Brain microvascular endothelial cell (primary cell): ENCODE results near the gene CAMTA1.

ENCODE experiments used
- DNase-seq: peaks from one replicate; pipeline ENCODE4 v3.0.0-alpha.2; 2020
- H3K27ac ChIP-seq: fragments of 250-450 bp; sonication (Bioruptor Pico); 2 replicates; pipeline ENCODE4 v1.5.1; 2020; ENCODE audit warnings: mild to moderate bottlenecking, moderate library complexity
- H3K27me3 ChIP-seq: fragments of 250-450 bp; sonication (Bioruptor Pico); replicated peaks from 2 replicates; pipeline ENCODE4 v1.5.1; 2020; ENCODE audit warnings: mild to moderate bottlenecking
- H3K36me3 ChIP-seq: fragments of 250-450 bp; sonication (Bioruptor Pico); replicated peaks from 2 replicates; pipeline ENCODE4 v1.5.1; 2020; ENCODE audit warnings: mild to moderate bottlenecking
- H3K4me3 ChIP-seq: 2 replicates; pipeline ENCODE4 v1.5.1; 2011; ENCODE audit warnings: low read depth, mild to moderate bottlenecking, control low read depth, low read length, moderate library complexity
- in situ Hi-C: cut with HindIII; loops from 2 replicates; pipeline ENCODE4 v1.10.0; 2017; ENCODE audit warnings: low sequenced_read_pairs, low pct_ligation_motif_present
- TF ChIP-seq, protein P1 (sequence below): IDR thresholded peaks from 2 replicates; pipeline ENCODE4 v1.5.1; 2011; ENCODE audit warnings: low read depth, mild to moderate bottlenecking, moderate library complexity, low read length, control low read depth, inconsistent platforms; ENCODE audit errors: missing control alignments

CAMTA1 gene

DNA sequence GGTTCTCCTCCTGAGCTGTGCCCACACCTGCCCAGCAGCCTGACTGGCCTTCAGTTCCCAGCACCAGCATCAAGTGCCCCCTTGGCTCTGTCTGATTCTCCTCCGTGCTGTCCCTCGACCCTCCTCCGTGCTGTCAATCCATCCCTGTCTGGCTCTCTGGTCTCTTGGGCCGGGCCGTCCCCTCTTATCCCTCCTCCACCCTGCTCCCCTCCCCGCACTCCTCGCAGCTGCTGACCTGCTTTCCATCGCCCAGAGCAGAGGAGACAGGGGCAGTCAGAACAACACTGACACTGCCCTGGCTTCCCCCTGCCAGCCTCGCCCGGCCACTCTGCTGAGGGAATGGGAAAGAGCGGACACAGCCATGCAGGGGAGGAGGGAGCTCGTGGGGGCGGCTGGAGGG, 267.4 kb downstream of the CAMTA1 start:
- DNase-seq: no peak
- H3K36me3 ChIP-seq: no peaks in the 10 kb centered on the region
- TF ChIP-seq, protein P1, sequence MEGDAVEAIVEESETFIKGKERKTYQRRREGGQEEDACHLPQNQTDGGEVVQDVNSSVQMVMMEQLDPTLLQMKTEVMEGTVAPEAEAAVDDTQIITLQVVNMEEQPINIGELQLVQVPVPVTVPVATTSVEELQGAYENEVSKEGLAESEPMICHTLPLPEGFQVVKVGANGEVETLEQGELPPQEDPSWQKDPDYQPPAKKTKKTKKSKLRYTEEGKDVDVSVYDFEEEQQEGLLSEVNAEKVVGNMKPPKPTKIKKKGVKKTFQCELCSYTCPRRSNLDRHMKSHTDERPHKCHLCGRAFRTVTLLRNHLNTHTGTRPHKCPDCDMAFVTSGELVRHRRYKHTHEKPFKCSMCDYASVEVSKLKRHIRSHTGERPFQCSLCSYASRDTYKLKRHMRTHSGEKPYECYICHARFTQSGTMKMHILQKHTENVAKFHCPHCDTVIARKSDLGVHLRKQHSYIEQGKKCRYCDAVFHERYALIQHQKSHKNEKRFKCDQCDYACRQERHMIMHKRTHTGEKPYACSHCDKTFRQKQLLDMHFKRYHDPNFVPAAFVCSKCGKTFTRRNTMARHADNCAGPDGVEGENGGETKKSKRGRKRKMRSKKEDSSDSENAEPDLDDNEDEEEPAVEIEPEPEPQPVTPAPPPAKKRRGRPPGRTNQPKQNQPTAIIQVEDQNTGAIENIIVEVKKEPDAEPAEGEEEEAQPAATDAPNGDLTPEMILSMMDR: no peak
- H3K4me3 ChIP-seq: no peak overlapping the region
- H3K27me3 ChIP-seq: no peaks in the 10 kb centered on the region
- no peak overlapping the region for H3K27ac ChIP-seq
- in situ Hi-C loops: no loop called here

DNA sequence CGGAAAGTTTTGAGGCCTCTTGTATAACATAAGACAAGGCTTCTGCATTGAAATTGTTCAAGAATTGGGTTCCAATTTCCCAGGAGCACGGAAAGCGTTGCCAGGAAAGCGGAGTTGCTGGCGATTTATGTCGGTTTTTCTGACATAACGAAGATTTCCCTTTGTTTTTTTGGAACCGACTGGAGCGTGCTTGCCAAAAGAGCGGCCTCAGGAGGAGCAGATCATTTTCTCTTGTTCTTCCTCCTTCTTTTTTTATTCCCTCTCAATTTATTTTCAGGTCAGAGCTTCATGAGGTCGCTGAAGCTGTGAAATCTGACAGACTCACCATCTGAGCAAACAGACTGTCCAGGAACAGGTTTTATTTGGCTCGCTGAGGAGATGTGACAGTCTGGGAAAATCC, 275.5 kb downstream of the CAMTA1 start:
- Histone ChIP-seq H3K27me3 (no peaks in the 10 kb centered on the region), H3K4me3 (no peak overlapping the region), H3K36me3 (no peaks in the 10 kb centered on the region), H3K27ac (no peak overlapping the region)
- TF ChIP-seq, protein P1: no peak
- in situ Hi-C loops: no loop called here
- no peak for DNase-seq

DNA sequence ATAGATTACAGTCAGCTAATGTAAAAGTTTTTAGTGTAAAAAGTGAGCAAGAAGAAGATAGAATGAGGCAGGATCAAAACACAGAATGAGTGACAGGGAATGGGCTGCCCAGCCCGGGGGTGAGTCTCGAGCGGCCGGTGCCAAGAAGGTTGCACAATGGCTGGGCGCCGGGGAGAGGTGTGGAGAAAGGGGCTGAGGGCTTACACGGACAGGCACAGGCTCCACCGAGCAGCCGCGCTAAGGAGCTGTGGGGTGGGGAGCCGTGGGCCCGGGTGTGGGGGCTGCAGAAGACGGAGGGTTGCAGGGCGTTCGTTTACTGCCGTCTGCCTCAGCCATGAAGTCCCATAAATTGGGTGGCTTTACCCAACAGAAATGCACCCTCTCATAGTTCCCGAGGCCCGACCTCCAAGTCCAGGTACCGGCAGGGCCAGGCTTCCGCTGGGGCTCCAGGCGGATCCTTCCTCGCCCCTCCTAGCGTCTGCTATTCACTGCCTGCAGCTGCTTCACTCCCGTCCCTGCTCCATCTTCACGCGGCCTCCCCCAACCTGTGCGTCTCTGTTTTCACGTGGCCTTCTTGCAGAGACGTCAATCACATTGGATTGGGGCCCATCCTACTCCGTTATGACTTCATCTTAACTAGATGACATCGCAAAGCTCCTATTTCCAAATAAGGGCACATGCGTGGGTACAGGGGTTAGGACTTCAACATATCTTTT, 277.2 kb downstream of the CAMTA1 start:
- no peak for DNase-seq
- no peaks in the 10 kb centered on the region for H3K36me3 ChIP-seq
- no peak overlapping the region for H3K27ac ChIP-seq
- no peaks in the 10 kb centered on the region for H3K27me3 ChIP-seq
- H3K4me3 ChIP-seq: no peak overlapping the region
- in situ Hi-C loops: no loop called here
- TF ChIP-seq, protein P1: no peak

DNA sequence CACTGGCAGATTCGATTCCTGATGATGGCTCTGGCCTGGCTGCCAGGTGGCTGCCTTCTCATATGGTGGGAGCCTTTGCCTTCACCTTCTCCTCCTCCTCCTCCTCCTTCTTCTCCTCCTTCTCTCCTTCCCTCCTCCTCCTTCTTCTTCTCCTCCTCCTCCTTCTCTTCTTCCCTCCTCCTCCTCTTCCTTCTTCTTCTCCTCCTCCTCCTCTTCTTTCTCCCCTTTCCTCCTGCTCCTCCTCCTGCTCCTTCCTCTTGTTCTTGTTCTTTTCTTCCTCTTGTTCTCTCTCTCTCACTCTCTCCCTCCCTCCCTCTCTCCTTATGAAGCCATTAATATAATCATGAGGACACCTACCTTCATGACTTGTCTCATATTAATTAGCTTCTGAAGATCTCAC, 278.7 kb downstream of the CAMTA1 start:
- Histone ChIP-seq H3K27me3 (no peaks in the 10 kb centered on the region), H3K4me3 (no peak overlapping the region), H3K27ac (no peak overlapping the region), H3K36me3 (no peaks in the 10 kb centered on the region)
- in situ Hi-C loops: no loop called here
- TF ChIP-seq, protein P1: no peak
- DNase-seq: no peak

DNA sequence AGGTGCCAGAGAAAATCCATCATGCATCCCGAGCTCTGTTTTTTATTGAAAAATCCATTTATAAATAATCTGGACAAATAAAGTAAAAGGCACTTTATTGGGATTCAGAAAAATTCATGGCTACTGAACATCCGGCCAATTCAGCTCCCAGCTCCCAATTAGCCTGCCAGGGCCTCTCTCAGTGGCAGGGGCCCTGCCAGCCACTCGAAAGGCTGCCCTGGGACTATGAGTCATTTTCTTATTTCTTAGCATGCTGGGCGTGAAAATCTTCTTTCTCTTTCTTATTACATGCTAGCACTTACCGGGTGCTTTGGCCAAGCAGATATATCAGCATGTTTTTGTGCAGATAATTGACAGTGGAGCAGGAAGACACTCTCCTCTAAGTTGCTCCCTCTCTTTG, 283.3 kb downstream of the CAMTA1 start:
- in situ Hi-C loops: no loop called here
- Histone ChIP-seq H3K27me3 (no peaks in the 10 kb centered on the region), H3K36me3 (no peaks in the 10 kb centered on the region), H3K27ac (no peak overlapping the region), H3K4me3 (no peak overlapping the region)
- DNase-seq: no peak
- TF ChIP-seq, protein P1: no peak

DNA sequence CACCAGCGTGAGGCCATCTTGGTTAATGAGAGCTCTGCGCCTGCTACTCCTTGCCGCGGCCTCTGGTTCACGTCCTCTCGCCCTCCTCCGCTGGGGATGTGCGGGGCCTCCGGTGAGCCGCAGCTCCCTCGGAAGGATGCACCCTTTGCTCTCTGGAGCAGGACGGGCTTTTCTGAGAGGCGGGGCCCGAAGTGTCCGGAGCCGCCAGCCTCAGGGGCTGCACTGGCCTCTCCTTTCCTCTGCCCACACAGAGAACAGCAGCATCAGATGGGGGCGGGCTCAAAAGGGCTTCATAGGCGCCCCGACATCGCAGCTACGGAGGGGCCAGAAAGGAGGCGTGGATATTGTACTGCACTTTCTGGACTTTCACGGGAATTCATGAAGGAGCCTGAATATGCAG, 284.7 kb downstream of the CAMTA1 start:
- H3K36me3 ChIP-seq: no peaks in the 10 kb centered on the region
- no peak overlapping the region for H3K27ac ChIP-seq
- in situ Hi-C loops: no loop called here
- no peak for DNase-seq
- no peaks in the 10 kb centered on the region for H3K27me3 ChIP-seq
- peak overlapping the region; percentile 45 for H3K4me3 ChIP-seq
- TF ChIP-seq, protein P1: no peak
